SH-SY5Y (cell line): ENCODE measurements around the gene AP1S3.

Experiments used
- GATA2 ChIP-seq: IDR thresholded peaks from 2 replicates; pipeline ENCODE4 v1.6.1; 2011; ENCODE audit warnings: mild to moderate bottlenecking, low read depth, low read length
- GATA3 ChIP-seq: IDR thresholded peaks from 2 replicates; pipeline ENCODE4 v1.6.1; 2011; ENCODE audit warnings: low read depth, mild to moderate bottlenecking, low read length, moderate library complexity

DNA sequence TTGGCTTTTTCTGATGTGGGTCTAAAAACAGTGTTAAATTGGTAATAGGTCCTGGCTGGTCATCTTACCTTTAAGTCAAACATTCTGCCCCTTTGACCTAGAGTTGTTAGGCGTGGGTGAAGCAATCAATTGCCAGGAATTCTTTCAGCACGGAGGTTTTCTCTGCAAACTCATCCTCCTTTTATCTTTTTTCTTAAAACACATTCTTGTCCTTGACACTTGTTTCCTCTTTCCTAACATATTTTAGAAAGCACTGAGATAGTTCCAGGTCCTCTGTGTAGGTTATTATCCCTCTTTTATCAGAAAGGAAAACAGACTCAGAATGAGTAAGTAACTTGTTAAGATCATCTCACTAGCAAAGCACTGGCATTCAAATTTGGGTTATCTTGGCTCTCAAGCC is 18.6 kb upstream of the AP1S3 start:
- no peak for TF ChIP-seq GATA2
- TF ChIP-seq GATA3 = no peak
